AG04450 (cell line): ENCODE results near the gene TANK. TPM values are rescaled to one million over a fixed set of nuclear protein-coding genes. Genes with fewer than 3 reads are reported as not detected.

Experiments used
- CTCF ChIA-PET: fragments of 300-600, 350-600 bp; formaldehyde crosslinking; extraction: SDS; loops from one replicate; lab custom pipeline; 2022; ENCODE audit warnings: antibody characterized with exemption, inconsistent platforms; lab: Charles Lee
- POLR2A ChIA-PET: fragments of 350-600 bp; formaldehyde crosslinking; extraction: SDS; loops from one replicate; lab custom pipeline; 2021; ENCODE audit warnings: antibody characterized with exemption, inconsistent platforms; lab: Yijun Ruan, JAX
- DNase-seq: peaks from one replicate; pipeline ENCODE4 v3.0.0-alpha.2; 2011; ENCODE audit warnings: low read depth, low spot score
- H3K27ac ChIP-seq: one replicate; pipeline ENCODE4 v1.5.1; 2012; ENCODE audit warnings: low read depth, low read length, control low read depth
- H3K27me3 ChIP-seq: one replicate; pipeline ENCODE4 v1.6.0; 2012; ENCODE audit warnings: low read length; ENCODE audit not compliant: control insufficient read depth, insufficient read depth
- H3K4me3 ChIP-seq: 2 replicates; pipeline ENCODE4 v1.5.1; 2011; ENCODE audit warnings: mild to moderate bottlenecking, low read depth, low read length, control low read depth
- H3K9me3 ChIP-seq: 2 replicates; pipeline ENCODE4 v1.5.1; 2012; ENCODE audit warnings: low read length; ENCODE audit not compliant: control insufficient read depth, insufficient read depth
- CTCF ChIP-seq: IDR thresholded peaks from 2 replicates; pipeline ENCODE4 v1.5.1; 2011; ENCODE audit warnings: low read depth, low read length, control low read depth, inconsistent platforms
- polyA plus RNA-seq: library from polyadenylated mRNA; depleted of rRNA; stranded (reverse); fragments of >200 nt; gene quantifications from 2 replicates; pipeline ENCODE4 v1.2.3, GENCODE V29; 2011

The TANK gene
- polyA plus RNA-seq, 1 experiment, result 56.6 TPM

- H3K27me3 ChIP-seq, result no peaks in the 10 kb centered on the region
- no peak overlapping the region for H3K27ac ChIP-seq
- POLR2A ChIA-PET, result no interaction called here
- DNase-seq, result no peak
- TF ChIP-seq CTCF, result no peak
- CTCF ChIA-PET, result interaction anchor here (0.6 to 1.5 kb wide), 7 partner anchors 12 to 280 kb away, joined by 4 to 16 read pairs (median 5); no protein-coding TSS in a partner anchor
- peak overlapping the region; percentile 69 for H3K4me3 ChIP-seq
- H3K9me3 ChIP-seq, result no peaks in the 10 kb centered on the region
Observed at GRCh38 chr2:161237392-161238264, 77.4 kb downstream of the TANK start.

- H3K4me3 ChIP-seq, result peak overlapping the region; percentile 69
- no peak overlapping the region for H3K27ac ChIP-seq
- ChIA-PET CTCF (interaction anchor here (0.9 to 1.3 kb wide), 2 partner anchors 11 to 15 kb away, joined by 4 to 16 read pairs; no protein-coding TSS in a partner anchor), POLR2A (no interaction called here)
- TF ChIP-seq CTCF, result no peak
- no peaks in the 10 kb centered on the region for H3K9me3 ChIP-seq
- DNase-seq, result no peak
- H3K27me3 ChIP-seq, result no peaks in the 10 kb centered on the region
Observed at GRCh38 chr2:161238265-161238559, 78.0 kb downstream of the TANK start.

DNA sequence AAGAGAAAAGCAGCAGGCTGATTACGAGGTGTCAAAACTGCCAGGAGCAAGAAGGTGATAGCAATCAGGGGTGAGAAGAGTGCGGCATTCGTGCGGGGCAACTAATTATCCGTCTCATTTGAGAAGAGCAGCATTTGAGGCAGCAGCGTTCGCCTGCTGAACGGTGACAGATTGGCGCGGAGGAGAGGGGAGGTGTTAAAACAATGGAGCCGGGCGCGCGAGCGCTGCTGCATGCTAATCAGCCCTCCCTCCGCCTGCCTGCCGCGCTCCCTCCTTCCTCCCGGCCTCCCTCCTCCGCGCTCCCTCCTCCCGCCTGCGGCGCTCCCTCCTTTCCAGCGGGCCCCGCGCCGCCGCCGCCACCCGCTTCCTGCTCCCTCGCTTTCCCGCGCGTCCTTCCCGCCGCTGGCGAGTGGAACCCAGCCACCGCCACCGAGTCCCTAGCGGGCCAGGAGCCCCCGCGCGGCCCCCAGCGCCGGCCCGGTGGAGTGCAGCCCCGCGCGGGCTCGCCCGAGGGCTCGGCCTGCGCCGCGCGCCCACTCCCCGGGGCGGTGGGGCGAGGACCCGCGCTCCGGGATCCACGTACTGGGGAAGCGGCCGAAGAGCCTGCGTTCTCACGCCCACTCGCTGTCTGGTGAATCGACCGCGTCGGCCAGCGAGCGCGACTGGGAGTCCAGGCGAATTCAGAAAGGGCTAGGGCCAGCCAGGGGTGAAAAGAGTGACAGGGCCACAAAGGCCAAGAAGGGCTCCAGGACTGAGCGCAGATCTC, 78.5 kb downstream of the TANK start:
- CTCF ChIA-PET, result no interaction called here
- no peak overlapping the region for H3K27ac ChIP-seq
- TF ChIP-seq CTCF, result no peak
- no peak for DNase-seq
- POLR2A ChIA-PET, result no interaction called here
- H3K4me3 ChIP-seq, result peak overlapping the region; percentile 69
- H3K27me3 ChIP-seq, result peaks cover under 1% of the 10 kb centered on the region
- H3K9me3 ChIP-seq, result no peaks in the 10 kb centered on the region

- Histone ChIP-seq H3K4me3 (no peak overlapping the region), H3K9me3 (no peaks in the 10 kb centered on the region), H3K27me3 (peaks cover 9% of the 10 kb centered on the region), H3K27ac (no peak overlapping the region)
- ChIA-PET POLR2A (no interaction called here), CTCF (interaction anchor here (1.2 to 2.9 kb wide), 3 partner anchors 11 to 35 kb away, joined by 4 to 19 read pairs (median 5); no protein-coding TSS in a partner anchor)
- no peak for TF ChIP-seq CTCF
- DNase-seq, result no peak
Observed at GRCh38 chr2:161239326-161240109, 79.3 kb downstream of the TANK start.
